Fibroblast of villous mesenchyme (primary cell): ENCODE results near the gene STX5. TPM values are rescaled to one million over a fixed set of nuclear protein-coding genes. Genes with fewer than 3 reads are reported as not detected.
"Not testable (repeated sequence)": the region's sequence is repeated elsewhere in the genome, so short reads cannot be mapped to it uniquely, and the experiment has no call there.

Experiments
- DNase-seq: peaks from one replicate; pipeline ENCODE4 v3.0.0-alpha.2; 2010; ENCODE audit warnings: low read depth
- H3K4me3 ChIP-seq: 2 replicates; pipeline ENCODE4 v1.5.1; 2011; ENCODE audit warnings: low read depth, mild to moderate bottlenecking, low read length
- CTCF ChIP-seq: IDR thresholded peaks from 2 replicates; pipeline ENCODE4 v1.5.1; 2012; ENCODE audit warnings: low read depth, mild to moderate bottlenecking, low read length; ENCODE audit not compliant: insufficient read depth
- total RNA-seq: library from RNA; depleted of rRNA; stranded (reverse); fragments of >200 nt; gene quantifications from 2 replicates; pipeline ENCODE4 v1.2.3, GENCODE V29; 2012

Gene STX5
- total RNA-seq, 1 donor, result 47.5 TPM

- no peak overlapping the region for H3K4me3 ChIP-seq
- no peak for TF ChIP-seq CTCF
- no peak for DNase-seq
Measured at GRCh38 chr11:62875698-62876478, 44.0 kb upstream of the STX5 start.

- TF ChIP-seq CTCF, result no peak
- H3K4me3 ChIP-seq, result no peak overlapping the region
- no peak for DNase-seq
Measured at GRCh38 chr11:62874851-62875250, 43.0 kb upstream of the STX5 start.

GRCh38 chr11:62865635-62866034, 33.8 kb upstream of the STX5 start:
- TF ChIP-seq CTCF, result no peak
- peak; percentile 61 for DNase-seq
- no peak overlapping the region for H3K4me3 ChIP-seq

GRCh38 chr11:62863687-62864335, 32.0 kb upstream of the STX5 start:
- no peak overlapping the region for H3K4me3 ChIP-seq
- TF ChIP-seq CTCF, result no peak
- no peak for DNase-seq

GRCh38 chr11:62861564-62862192, 29.8 kb upstream of the STX5 start:
- not testable (repeated sequence) for DNase-seq

GRCh38 chr11:62860835-62861563, 29.1 kb upstream of the STX5 start:
- DNase-seq, result no peak
- TF ChIP-seq CTCF, result no peak

More at GRCh38 chr11:62861564-62862192, 29.8 kb upstream of the STX5 start:
- H3K4me3 ChIP-seq, result not testable (repeated sequence)

GRCh38 chr11:62859281-62859703, 27.4 kb upstream of the STX5 start:
- DNase-seq, H3K4me3 ChIP-seq: not testable (repeated sequence)

More at GRCh38 chr11:62860835-62861563, 29.1 kb upstream of the STX5 start:
- no peak overlapping the region for H3K4me3 ChIP-seq
